Measurements from ENCODE around the gene BSCL2. TPM values are rescaled to one million over a fixed set of nuclear protein-coding genes. Genes with fewer than 3 reads are reported as not detected.
"Not testable (repeated sequence)": the region's sequence is repeated elsewhere in the genome, so short reads cannot be mapped to it uniquely, and the experiment has no call there.

Gene BSCL2
- total RNA-seq, 1 donor from 2014 or later: 45.2 TPM

DNA sequence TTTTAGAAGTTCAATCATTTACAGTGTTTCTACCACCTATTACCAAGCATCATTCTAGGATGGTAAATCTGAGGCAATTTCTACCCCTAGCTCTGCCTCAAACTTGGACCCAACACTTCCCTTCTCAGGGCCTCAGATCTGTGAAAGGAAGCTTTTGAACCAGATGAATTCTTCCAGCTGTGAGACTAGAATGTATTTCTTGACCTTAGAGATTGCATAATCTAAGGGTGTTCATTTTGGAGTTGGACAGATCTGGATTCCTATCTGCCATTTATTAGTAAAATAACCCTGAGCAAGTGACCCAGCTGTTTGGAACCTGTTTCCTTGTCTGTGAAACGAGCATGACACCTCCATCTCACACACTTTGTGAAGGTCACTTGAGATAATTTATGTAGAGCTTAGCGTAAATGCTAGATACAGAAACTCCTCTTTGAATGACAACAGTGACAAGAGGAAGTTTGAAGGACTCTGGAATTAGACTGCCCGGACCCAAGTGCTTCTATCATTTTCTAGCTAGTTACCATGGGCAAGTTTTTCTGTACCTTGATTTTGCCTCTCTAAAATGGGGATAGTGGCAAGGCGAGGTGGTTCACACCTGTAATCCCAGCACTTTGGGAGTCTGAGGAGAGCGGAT lies 50.3 kb downstream of the BSCL2 start:
- no peaks in the 10 kb centered on the region for H3K36me3 ChIP-seq (ENCODE audit: control insufficient read depth, insufficient read depth, low read length)
- no peak overlapping the region for H3K4me3 ChIP-seq (ENCODE audit: low read depth, low read length)
- H3K27me3 ChIP-seq (ENCODE audit: control insufficient read depth, insufficient read depth, low read length): no peaks in the 10 kb centered on the region
- no peak for DNase-seq (ENCODE audit: low read depth)
- TF ChIP-seq, protein P1, sequence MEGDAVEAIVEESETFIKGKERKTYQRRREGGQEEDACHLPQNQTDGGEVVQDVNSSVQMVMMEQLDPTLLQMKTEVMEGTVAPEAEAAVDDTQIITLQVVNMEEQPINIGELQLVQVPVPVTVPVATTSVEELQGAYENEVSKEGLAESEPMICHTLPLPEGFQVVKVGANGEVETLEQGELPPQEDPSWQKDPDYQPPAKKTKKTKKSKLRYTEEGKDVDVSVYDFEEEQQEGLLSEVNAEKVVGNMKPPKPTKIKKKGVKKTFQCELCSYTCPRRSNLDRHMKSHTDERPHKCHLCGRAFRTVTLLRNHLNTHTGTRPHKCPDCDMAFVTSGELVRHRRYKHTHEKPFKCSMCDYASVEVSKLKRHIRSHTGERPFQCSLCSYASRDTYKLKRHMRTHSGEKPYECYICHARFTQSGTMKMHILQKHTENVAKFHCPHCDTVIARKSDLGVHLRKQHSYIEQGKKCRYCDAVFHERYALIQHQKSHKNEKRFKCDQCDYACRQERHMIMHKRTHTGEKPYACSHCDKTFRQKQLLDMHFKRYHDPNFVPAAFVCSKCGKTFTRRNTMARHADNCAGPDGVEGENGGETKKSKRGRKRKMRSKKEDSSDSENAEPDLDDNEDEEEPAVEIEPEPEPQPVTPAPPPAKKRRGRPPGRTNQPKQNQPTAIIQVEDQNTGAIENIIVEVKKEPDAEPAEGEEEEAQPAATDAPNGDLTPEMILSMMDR (IDR thresholded peaks at IDR 0.05; ENCODE audit: insufficient read depth, low read length, poor library complexity, severe bottlenecking): no peak

DNA sequence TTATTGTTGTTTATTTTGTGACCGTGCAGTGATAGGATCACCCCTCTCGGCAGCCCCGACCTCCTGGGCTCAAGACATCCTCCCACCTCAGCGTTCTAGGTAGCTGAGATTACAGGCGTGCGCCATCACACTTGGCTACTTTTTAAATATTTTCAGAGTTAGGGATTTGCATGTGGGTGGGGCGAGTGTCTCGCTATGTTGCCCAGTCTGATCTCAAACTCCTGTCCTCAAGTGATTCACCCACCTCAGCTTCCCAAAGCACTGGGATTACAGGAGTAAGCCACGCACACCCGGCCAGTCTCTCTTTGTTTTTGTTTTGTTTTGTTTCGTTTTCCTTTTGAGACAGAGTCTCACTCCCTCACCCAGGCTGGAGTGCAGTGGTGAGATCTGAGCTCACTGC lies 52.9 kb downstream of the BSCL2 start:
- TF ChIP-seq, protein P1 (IDR thresholded peaks at IDR 0.05; ENCODE audit: insufficient read depth, low read length, poor library complexity, severe bottlenecking): no peak
- Histone ChIP-seq H3K4me3 (ENCODE audit: low read depth, low read length) (no peak overlapping the region), H3K27me3 (ENCODE audit: control insufficient read depth, insufficient read depth, low read length) (no peaks in the 10 kb centered on the region), H3K36me3 (ENCODE audit: control insufficient read depth, insufficient read depth, low read length) (no peaks in the 10 kb centered on the region)
- DNase-seq (ENCODE audit: low read depth): no peak

DNA sequence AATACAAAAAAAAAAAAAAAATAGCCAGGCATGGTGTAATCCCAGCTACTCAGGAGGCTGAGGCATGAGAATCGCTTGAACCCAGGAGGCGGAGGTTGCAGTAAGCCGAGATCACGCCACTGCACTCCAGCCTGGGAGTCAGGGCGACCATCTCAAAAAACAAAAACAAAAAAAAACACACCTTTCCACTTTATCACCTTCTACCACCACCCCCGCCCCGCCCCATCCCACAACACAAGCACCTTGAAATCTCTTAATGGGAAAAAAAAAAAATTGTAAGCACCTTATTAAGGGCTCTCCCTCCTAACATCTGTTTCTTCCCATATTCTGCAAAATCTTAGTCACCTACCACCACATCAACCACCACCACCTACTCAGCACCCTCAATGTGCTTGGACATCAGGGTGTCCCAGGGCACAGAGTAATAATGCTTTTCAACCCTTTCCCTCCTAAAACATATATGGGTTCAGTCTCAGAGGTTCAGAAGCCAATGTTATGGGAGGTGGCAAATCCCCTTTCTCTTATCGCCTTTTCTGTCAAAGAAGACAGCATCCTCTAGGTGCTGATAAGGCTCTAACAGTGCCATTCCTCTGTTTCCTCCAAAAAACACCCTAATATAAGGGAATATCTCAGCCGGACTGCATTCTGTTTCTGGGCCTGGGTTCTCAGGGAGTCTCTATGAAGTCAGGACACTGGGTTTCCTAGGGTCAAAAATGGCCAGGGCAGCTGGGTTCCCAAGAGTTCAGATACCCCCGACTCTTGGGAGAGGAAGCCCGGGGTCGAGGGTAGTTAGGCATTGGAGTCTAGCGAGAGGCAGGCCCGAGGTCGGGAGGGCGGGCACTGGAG lies 54.8 kb downstream of the BSCL2 start:
- peaks cover 1% of the 10 kb centered on the region for H3K36me3 ChIP-seq (ENCODE audit: control insufficient read depth, insufficient read depth, low read length)
- no peaks in the 10 kb centered on the region for H3K27me3 ChIP-seq (ENCODE audit: control insufficient read depth, insufficient read depth, low read length)
- H3K4me3 ChIP-seq (ENCODE audit: low read depth, low read length): peak overlapping the region; percentile 85
- DNase-seq (ENCODE audit: low read depth): no peak
- TF ChIP-seq, protein P1 (IDR thresholded peaks at IDR 0.05; ENCODE audit: insufficient read depth, low read length, poor library complexity, severe bottlenecking): no peak

DNA sequence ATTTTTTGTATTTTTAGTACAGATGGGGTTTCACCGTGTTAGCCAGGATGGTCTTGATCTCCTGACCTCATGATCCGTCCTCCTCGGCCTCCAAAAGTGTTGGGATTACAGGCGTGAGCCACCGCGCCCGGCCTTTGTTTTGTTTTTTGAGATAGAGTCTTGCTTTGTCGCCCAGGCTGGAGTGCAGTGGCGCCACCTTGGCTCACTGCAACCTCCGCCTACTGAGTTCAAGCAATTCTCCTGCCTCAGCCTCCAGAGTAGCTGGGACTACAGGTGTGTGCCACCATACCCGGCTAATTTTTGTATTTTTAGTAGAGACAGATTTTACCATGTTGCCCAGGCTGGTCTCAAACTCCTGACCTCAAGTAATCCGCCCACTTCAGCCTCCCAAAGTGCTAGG lies 56.9 kb downstream of the BSCL2 start:
- not testable (repeated sequence) for H3K36me3 ChIP-seq (ENCODE audit: control insufficient read depth, insufficient read depth, low read length); DNase-seq (ENCODE audit: low read depth); H3K4me3 ChIP-seq (ENCODE audit: low read depth, low read length); H3K27me3 ChIP-seq (ENCODE audit: control insufficient read depth, insufficient read depth, low read length)

DNA sequence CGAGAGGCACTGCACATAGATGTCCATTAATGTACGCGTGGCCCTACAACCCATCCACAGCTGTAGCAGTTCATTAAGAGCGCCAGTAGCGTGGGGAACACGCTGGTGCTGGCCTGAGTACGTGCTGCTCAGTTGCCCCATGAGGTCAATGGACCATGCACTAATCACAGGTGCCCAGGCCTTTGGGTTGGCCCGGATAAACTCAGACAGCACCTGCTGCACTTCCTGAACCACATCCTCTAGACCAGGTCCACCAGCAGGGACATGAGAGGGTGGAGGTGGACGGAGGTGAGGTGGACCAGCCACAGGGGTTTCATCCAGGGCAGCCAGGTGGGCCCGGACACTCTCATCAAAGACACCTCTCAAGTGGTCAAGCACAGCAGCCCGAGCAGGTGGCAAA lies 57.7 kb downstream of the BSCL2 start:
- TF ChIP-seq, protein P1 (IDR thresholded peaks at IDR 0.05; ENCODE audit: insufficient read depth, low read length, poor library complexity, severe bottlenecking): no peak
- Histone ChIP-seq H3K4me3 (ENCODE audit: low read depth, low read length) (no peak overlapping the region), H3K36me3 (ENCODE audit: control insufficient read depth, insufficient read depth, low read length) (peaks cover 1% of the 10 kb centered on the region), H3K27me3 (ENCODE audit: control insufficient read depth, insufficient read depth, low read length) (no peaks in the 10 kb centered on the region)
- no peak for DNase-seq (ENCODE audit: low read depth)

DNA sequence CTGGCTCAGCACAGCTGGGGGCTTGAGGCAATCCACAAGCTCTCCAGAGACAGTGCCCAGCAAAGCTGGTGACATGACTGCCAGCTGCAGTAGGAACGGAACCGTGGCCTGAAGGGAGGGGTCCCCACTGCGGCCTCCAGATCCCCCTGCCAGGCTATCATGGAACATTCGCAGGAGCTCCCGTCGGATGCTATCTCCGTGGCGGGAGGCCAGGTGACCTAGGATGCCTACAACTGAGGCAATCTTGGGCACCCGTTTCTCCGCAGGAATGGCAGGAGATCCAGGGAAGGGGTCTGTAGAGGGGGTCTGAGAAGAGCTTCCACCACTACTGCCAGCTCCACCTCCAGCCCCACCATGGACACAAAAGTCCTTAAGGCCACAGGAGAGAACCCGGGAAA lies 58.3 kb downstream of the BSCL2 start:
- no peak for DNase-seq (ENCODE audit: low read depth)
- no peak overlapping the region for H3K4me3 ChIP-seq (ENCODE audit: low read depth, low read length)
- peaks cover 1% of the 10 kb centered on the region for H3K36me3 ChIP-seq (ENCODE audit: control insufficient read depth, insufficient read depth, low read length)
- TF ChIP-seq, protein P1 (IDR thresholded peaks at IDR 0.05; ENCODE audit: insufficient read depth, low read length, poor library complexity, severe bottlenecking): no peak
- no peaks in the 10 kb centered on the region for H3K27me3 ChIP-seq (ENCODE audit: control insufficient read depth, insufficient read depth, low read length)

Measured in kidney epithelial cell (primary cell).